ENCODE data around the gene USP49.

Gene USP49

DNA sequence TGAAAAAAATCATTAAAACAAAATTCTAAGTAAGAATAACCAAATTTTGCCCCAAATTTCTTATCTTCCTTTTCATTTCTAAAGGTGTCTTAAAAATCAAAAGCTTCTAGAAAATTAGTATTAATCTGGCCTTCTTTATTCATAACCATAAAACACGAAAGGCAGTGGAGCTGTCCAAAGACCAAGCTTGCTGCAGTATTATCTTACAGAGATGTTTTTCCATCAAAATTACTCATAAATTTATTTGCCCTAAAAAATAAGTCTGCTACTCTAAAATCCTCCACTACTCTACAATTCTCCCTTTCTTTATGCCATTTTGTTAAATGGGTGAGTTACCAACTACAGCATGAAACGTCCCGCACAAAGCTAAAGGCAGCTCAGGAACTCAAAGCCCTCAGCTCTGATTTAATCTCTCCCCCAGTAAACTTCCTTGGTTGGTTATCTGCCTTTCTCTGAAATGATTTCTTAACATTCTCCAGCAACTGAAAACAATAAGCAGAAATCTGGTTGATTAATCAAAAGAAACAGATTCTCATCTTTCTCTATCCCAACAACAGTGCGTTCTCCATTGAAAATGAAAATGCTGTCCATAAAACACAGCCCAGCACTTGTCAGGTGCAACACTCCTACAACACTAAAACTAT lies 2.1 kb downstream of the USP49 start:
- TF ChIP-seq, protein P1, sequence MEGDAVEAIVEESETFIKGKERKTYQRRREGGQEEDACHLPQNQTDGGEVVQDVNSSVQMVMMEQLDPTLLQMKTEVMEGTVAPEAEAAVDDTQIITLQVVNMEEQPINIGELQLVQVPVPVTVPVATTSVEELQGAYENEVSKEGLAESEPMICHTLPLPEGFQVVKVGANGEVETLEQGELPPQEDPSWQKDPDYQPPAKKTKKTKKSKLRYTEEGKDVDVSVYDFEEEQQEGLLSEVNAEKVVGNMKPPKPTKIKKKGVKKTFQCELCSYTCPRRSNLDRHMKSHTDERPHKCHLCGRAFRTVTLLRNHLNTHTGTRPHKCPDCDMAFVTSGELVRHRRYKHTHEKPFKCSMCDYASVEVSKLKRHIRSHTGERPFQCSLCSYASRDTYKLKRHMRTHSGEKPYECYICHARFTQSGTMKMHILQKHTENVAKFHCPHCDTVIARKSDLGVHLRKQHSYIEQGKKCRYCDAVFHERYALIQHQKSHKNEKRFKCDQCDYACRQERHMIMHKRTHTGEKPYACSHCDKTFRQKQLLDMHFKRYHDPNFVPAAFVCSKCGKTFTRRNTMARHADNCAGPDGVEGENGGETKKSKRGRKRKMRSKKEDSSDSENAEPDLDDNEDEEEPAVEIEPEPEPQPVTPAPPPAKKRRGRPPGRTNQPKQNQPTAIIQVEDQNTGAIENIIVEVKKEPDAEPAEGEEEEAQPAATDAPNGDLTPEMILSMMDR (IDR thresholded peaks at IDR 0.05; ENCODE audit: insufficient read depth, low read length, poor library complexity, severe bottlenecking), result no peak
- no peak for TF ChIP-seq EZH2phosphoT487 (conservative IDR thresholded peaks at IDR 0.05; ENCODE audit: low read length)
- no peaks in the 10 kb centered on the region for H3K9me2 ChIP-seq (replicated peaks; ENCODE audit: insufficient read depth, low read length)
- H3F3A ChIP-seq (ENCODE audit: insufficient read depth), result peaks cover 39% of the 10 kb centered on the region
- H3K4me3 ChIP-seq (ENCODE audit: insufficient read depth, low read length, poor library complexity, severe bottlenecking), result peak overlapping the region; percentile 94
- peaks cover 50% of the 10 kb centered on the region for H3K79me2 ChIP-seq (ENCODE audit: insufficient read depth, low read length)
- peak overlapping the region; percentile 6; the same call in 1 of the 2 replicates for H3K27ac ChIP-seq (ENCODE audit: low read depth, low read length)
- peak overlapping the region; percentile 87 for H3K9ac ChIP-seq (ENCODE audit: low read length)
- no peaks in the 10 kb centered on the region for H3K9me3 ChIP-seq (ENCODE audit: insufficient read depth, low read length)
- H2AFZ ChIP-seq (ENCODE audit: low read depth, low read length, severe bottlenecking), result no peak overlapping the region
- peak overlapping the region; percentile 71 for H3K4me2 ChIP-seq (ENCODE audit: low read depth, low read length, poor library complexity, severe bottlenecking)
- 0 out of 2 replicates have a peak, but pooled peaks cover 16% of the 10 kb centered on the region for H4K20me1 ChIP-seq (ENCODE audit: low read depth, low read length)
- H3K27me3 ChIP-seq (ENCODE audit: low read length), result no peaks in the 10 kb centered on the region
- H3K36me3 ChIP-seq (ENCODE audit: low read length), result peaks cover 22% of the 10 kb centered on the region

DNA sequence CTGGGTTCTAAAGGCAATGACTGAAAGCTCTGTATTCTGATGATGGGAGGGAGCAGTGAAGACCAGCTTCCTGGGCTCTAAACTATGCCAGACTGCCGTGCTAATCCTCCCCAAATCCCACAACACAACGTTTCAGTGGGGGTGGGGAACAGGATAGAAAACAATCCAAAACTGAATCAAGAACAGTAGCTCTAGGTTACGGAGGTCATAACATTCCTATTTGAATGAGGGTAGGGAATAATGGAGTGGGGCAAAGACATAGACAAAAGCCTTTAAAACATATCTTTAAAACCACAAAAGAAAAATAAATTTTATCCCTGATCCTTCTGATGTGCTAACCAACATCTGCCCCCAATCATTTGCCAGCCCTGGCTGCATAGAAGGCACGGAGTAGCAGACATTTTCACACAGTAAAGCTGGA lies 7.8 kb downstream of the USP49 start:
- Histone ChIP-seq H3K36me3 (ENCODE audit: low read length) (peaks cover 19% of the 10 kb centered on the region), H3K9me2 (replicated peaks; ENCODE audit: insufficient read depth, low read length) (no peaks in the 10 kb centered on the region), H3K27ac (ENCODE audit: low read depth, low read length) (no peak overlapping the region), H3K4me2 (ENCODE audit: low read depth, low read length, poor library complexity, severe bottlenecking) (no peak overlapping the region), H3K27me3 (ENCODE audit: low read length) (no peaks in the 10 kb centered on the region), H4K20me1 (ENCODE audit: low read depth, low read length) (0 out of 2 replicates have a peak, but pooled peaks cover 12% of the 10 kb centered on the region), H3K79me2 (ENCODE audit: insufficient read depth, low read length) (peaks cover 57% of the 10 kb centered on the region), H3K9me3 (ENCODE audit: insufficient read depth, low read length) (no peaks in the 10 kb centered on the region), H2AFZ (ENCODE audit: low read depth, low read length, severe bottlenecking) (no peak overlapping the region), H3F3A (ENCODE audit: insufficient read depth) (peaks cover 16% of the 10 kb centered on the region; the same call in 1 of the 2 replicates), H3K9ac (ENCODE audit: low read length) (no peak overlapping the region), H3K4me3 (ENCODE audit: insufficient read depth, low read length, poor library complexity, severe bottlenecking) (no peak overlapping the region)
- TF ChIP-seq, protein P1 (IDR thresholded peaks at IDR 0.05; ENCODE audit: insufficient read depth, low read length, poor library complexity, severe bottlenecking), result no peak
- TF ChIP-seq EZH2phosphoT487 (conservative IDR thresholded peaks at IDR 0.05; ENCODE audit: low read length), result no peak

DNA sequence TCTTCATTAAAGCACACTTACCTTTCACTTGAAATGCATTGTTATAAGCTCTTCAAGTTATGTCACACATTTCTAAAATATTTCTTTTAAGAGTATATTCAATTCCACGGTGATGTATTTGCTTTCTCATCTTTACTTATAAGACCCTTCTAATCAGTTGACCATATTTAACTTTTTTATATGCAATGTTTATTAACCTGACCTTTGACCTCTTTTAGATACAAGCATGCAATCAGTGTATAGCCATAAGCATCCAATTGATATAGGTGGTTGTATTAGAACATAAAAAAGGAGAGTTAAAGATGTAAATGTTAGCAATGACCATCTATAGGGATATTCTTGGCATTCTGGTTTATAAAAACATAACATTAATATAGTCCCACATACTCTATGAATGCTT lies 9.2 kb downstream of the USP49 start:
- Histone ChIP-seq H3K36me3 (ENCODE audit: low read length) (peaks cover 11% of the 10 kb centered on the region), H3K27me3 (ENCODE audit: low read length) (no peaks in the 10 kb centered on the region), H3K79me2 (ENCODE audit: insufficient read depth, low read length) (peaks cover 43% of the 10 kb centered on the region), H3K4me3 (ENCODE audit: insufficient read depth, low read length, poor library complexity, severe bottlenecking) (no peak overlapping the region), H3K4me2 (ENCODE audit: low read depth, low read length, poor library complexity, severe bottlenecking) (no peak overlapping the region), H3K9me3 (ENCODE audit: insufficient read depth, low read length) (no peaks in the 10 kb centered on the region), H3K27ac (ENCODE audit: low read depth, low read length) (no peak overlapping the region), H3K9ac (ENCODE audit: low read length) (no peak overlapping the region), H3F3A (ENCODE audit: insufficient read depth) (0 out of 2 replicates have a peak, but pooled peaks cover 12% of the 10 kb centered on the region), H4K20me1 (ENCODE audit: low read depth, low read length) (peaks cover 8% of the 10 kb centered on the region; the same call in 1 of the 2 replicates), H2AFZ (ENCODE audit: low read depth, low read length, severe bottlenecking) (no peak overlapping the region), H3K9me2 (replicated peaks; ENCODE audit: insufficient read depth, low read length) (no peaks in the 10 kb centered on the region)
- TF ChIP-seq, protein P1 (IDR thresholded peaks at IDR 0.05; ENCODE audit: insufficient read depth, low read length, poor library complexity, severe bottlenecking), result no peak
- no peak for TF ChIP-seq EZH2phosphoT487 (conservative IDR thresholded peaks at IDR 0.05; ENCODE audit: low read length)

Data from SU-DHL-6 (cell line).